Endodermal cell (in vitro differentiated cells): ENCODE measurements around the gene KRTAP29-1. TPM values are rescaled to one million over a fixed set of nuclear protein-coding genes. Genes with fewer than 3 reads are reported as not detected.

Experiments
- DNase-seq: peaks from one replicate; pipeline ENCODE4 v3.0.0-alpha.2; 2017
- H3K27ac ChIP-seq: 2 replicates; pipeline ENCODE4 v1.5.1; 2013; ENCODE audit warnings: mild to moderate bottlenecking, low read depth, low read length, moderate library complexity
- H3K27me3 ChIP-seq: 2 replicates; pipeline ENCODE4 v1.6.1; 2013; ENCODE audit warnings: mild to moderate bottlenecking, low read length, moderate library complexity; ENCODE audit not compliant: insufficient read depth, control insufficient read depth, poor library complexity, severe bottlenecking
- H3K36me3 ChIP-seq: 2 replicates; pipeline ENCODE4 v1.7.0; 2013; ENCODE audit warnings: mild to moderate bottlenecking, low read length, moderate library complexity; ENCODE audit not compliant: control insufficient read depth, insufficient read depth
- H3K4me1 ChIP-seq: one replicate; pipeline ENCODE4 v1.7.0; 2013; ENCODE audit warnings: low read length; ENCODE audit not compliant: control insufficient read depth, insufficient read depth
- H3K4me3 ChIP-seq: 2 replicates; pipeline ENCODE4 v1.5.1; 2013; ENCODE audit warnings: mild to moderate bottlenecking, low read length, moderate library complexity
- H3K9ac ChIP-seq: 2 replicates; pipeline ENCODE4 v1.6.1; 2013; ENCODE audit warnings: mild to moderate bottlenecking, low read length, moderate library complexity; ENCODE audit not compliant: poor library complexity, severe bottlenecking; ENCODE audit errors: extremely low read depth
- H3K9me3 ChIP-seq: 2 replicates; pipeline ENCODE4 v1.6.1; 2013; ENCODE audit warnings: mild to moderate bottlenecking, low read length, moderate library complexity; ENCODE audit not compliant: control insufficient read depth
- H3K27ac Mint-ChIP-seq: 2 replicates; pipeline ENCODE4 v1.8.0; 2020; ENCODE audit warnings: mixed read lengths
- H3K27me3 Mint-ChIP-seq: 2 replicates; pipeline ENCODE4 v1.8.0; 2021; ENCODE audit warnings: mild to moderate bottlenecking, mixed read lengths; ENCODE audit not compliant: insufficient read depth
- H3K36me3 Mint-ChIP-seq: 2 replicates; pipeline ENCODE4 v1.8.0; 2020; ENCODE audit warnings: low read depth, mixed read lengths
- H3K4me1 Mint-ChIP-seq: 2 replicates; pipeline ENCODE4 v1.8.0; 2020; ENCODE audit warnings: mixed read lengths
- H3K4me3 Mint-ChIP-seq: 2 replicates; pipeline ENCODE4 v1.8.0; 2020; ENCODE audit warnings: mild to moderate bottlenecking, moderate library complexity, mixed read lengths
- H3K9me3 Mint-ChIP-seq: 2 replicates; pipeline ENCODE4 v1.8.0; 2020; ENCODE audit warnings: mild to moderate bottlenecking, mixed read lengths
- WGBS, 2 experiments: methylation state at CpG; one replicate each; pipeline versions ENCODE4 v1.1.5 to v1.1.7; 2013; ENCODE audit warnings: missing lambda C conversion rate in 2 of 2, mixed read lengths in 1 of 2; ENCODE audit not compliant: insufficient coverage in 1 of 2, insufficient read length in 1 of 2; 5-methylcytosine and 5-hydroxymethylcytosine counted together
- total RNA-seq, 2 donors: library from RNA; stranded (reverse); fragmentation: NEBNext Ultra II Directional in 1 of 2; extraction: Animal tissue kit (Norgen Biotek cat#: 25700) in 1 of 2; gene quantifications; 2 replicates in 1 of 2; 3 replicates in 1 of 2; pipeline ENCODE4 v1.2.1, GENCODE V29; 2021
- TF ChIP-seq, protein P1 (sequence below): fragments of 200-600 bp; sonication (generic); conservative IDR thresholded peaks from 2 replicates; pipeline ENCODE4 v1.5.0; 2021; ENCODE audit warnings: antibody characterized with exemption, mild to moderate bottlenecking

KRTAP29-1 gene
- total RNA-seq, 2 donors from 2014 or later = not detected

- H3K9me3 Mint-ChIP-seq = no peaks in the 10 kb centered on the region
- H3K27me3 Mint-ChIP-seq = no peaks in the 10 kb centered on the region
- H3K4me1 ChIP-seq = no peaks in the 10 kb centered on the region
- H3K9me3 ChIP-seq = no peaks in the 10 kb centered on the region
- DNase-seq = no peak
- no peak overlapping the region for H3K4me3 ChIP-seq
- H3K27me3 ChIP-seq = no peaks in the 10 kb centered on the region
- H3K27ac ChIP-seq = no peak overlapping the region
- H3K36me3 Mint-ChIP-seq = no peaks in the 10 kb centered on the region
- H3K9ac ChIP-seq = no peak overlapping the region
- 83 to 90% methylated on average over 1 to 3 of the region's 3 CpGs for WGBS, 2 experiments
- TF ChIP-seq, protein P1, sequence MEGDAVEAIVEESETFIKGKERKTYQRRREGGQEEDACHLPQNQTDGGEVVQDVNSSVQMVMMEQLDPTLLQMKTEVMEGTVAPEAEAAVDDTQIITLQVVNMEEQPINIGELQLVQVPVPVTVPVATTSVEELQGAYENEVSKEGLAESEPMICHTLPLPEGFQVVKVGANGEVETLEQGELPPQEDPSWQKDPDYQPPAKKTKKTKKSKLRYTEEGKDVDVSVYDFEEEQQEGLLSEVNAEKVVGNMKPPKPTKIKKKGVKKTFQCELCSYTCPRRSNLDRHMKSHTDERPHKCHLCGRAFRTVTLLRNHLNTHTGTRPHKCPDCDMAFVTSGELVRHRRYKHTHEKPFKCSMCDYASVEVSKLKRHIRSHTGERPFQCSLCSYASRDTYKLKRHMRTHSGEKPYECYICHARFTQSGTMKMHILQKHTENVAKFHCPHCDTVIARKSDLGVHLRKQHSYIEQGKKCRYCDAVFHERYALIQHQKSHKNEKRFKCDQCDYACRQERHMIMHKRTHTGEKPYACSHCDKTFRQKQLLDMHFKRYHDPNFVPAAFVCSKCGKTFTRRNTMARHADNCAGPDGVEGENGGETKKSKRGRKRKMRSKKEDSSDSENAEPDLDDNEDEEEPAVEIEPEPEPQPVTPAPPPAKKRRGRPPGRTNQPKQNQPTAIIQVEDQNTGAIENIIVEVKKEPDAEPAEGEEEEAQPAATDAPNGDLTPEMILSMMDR = no peak
- peaks cover 5% of the 10 kb centered on the region for H3K4me1 Mint-ChIP-seq
- no peaks in the 10 kb centered on the region for H3K36me3 ChIP-seq
- no peak overlapping the region for H3K4me3 Mint-ChIP-seq
- no peak overlapping the region for H3K27ac Mint-ChIP-seq
Measured at GRCh38 chr17:41287050-41287449, 15.6 kb downstream of the KRTAP29-1 start.

GRCh38 chr17:41284546-41284945 is 18.1 kb downstream of the KRTAP29-1 start:
- WGBS, 2 experiments = 86 to 96% methylated on average over 1 to 2 of the region's 2 CpGs
- H3K27ac Mint-ChIP-seq = no peak overlapping the region

GRCh38 chr17:41284043-41284442 is 18.6 kb downstream of the KRTAP29-1 start:
- DNase-seq = no peak
- Histone ChIP-seq H3K9me3 (no peaks in the 10 kb centered on the region), H3K27me3 (no peaks in the 10 kb centered on the region), H3K4me1 (no peaks in the 10 kb centered on the region), H3K36me3 (no peaks in the 10 kb centered on the region), H3K4me3 (no peak overlapping the region), H3K9ac (no peak overlapping the region), H3K27ac (no peak overlapping the region)
- WGBS, 2 experiments = 87 to 95% methylated on average over 3 of the region's 3 CpGs
- Mint-ChIP-seq H3K4me3 (no peak overlapping the region), H3K36me3 (no peaks in the 10 kb centered on the region), H3K27me3 (no peaks in the 10 kb centered on the region), H3K4me1 (peaks cover 5% of the 10 kb centered on the region), H3K9me3 (no peaks in the 10 kb centered on the region), H3K27ac (no peak overlapping the region)
- TF ChIP-seq, protein P1 = no peak

More at GRCh38 chr17:41284546-41284945, 18.1 kb downstream of the KRTAP29-1 start:
- Histone ChIP-seq H3K27me3 (no peaks in the 10 kb centered on the region), H3K9me3 (no peaks in the 10 kb centered on the region), H3K4me3 (no peak overlapping the region), H3K36me3 (no peaks in the 10 kb centered on the region), H3K9ac (no peak overlapping the region), H3K4me1 (no peaks in the 10 kb centered on the region), H3K27ac (no peak overlapping the region)
- Mint-ChIP-seq H3K4me1 (peaks cover 5% of the 10 kb centered on the region), H3K27me3 (no peaks in the 10 kb centered on the region), H3K36me3 (no peaks in the 10 kb centered on the region), H3K9me3 (no peaks in the 10 kb centered on the region), H3K4me3 (no peak overlapping the region)
- no peak for DNase-seq
- TF ChIP-seq, protein P1 = no peak
